PC-9 (cell line): ENCODE results near the gene ABHD4. TPM values are rescaled to one million over a fixed set of nuclear protein-coding genes. Genes with fewer than 3 reads are reported as not detected.

Source experiments
- Bru-seq: library from RNA; stranded (reverse); fragments of 400-500 nt; gene quantifications from one replicate; lab custom pipeline; 2021; lab: Mats Ljungman, UMichigan
- BruChase-seq, 2 experiments: library from RNA; stranded (reverse); fragments of 400-500 nt; gene quantifications; one replicate each; lab custom pipeline; 2021; lab: Mats Ljungman, UMichigan
- BruUV-seq: library from RNA; stranded (reverse); fragments of 400-500 nt; replicated peaks from 2 replicates; lab custom pipeline; 2021; lab: Mats Ljungman, UMichigan
- CTCF ChIA-PET: fragments of 300-600 bp; sonication (Branson Sonifier 250); formaldehyde crosslinking; loops from one replicate; lab custom pipeline; 2022; ENCODE audit warnings: antibody characterized with exemption; lab: Charles Lee
- POLR2A ChIA-PET: fragments of 300-600 bp; sonication (Branson Sonifier 250); formaldehyde crosslinking; loops from one replicate; lab custom pipeline; 2022; ENCODE audit warnings: antibody characterized with exemption; ENCODE audit not compliant: unreplicated experiment; lab: Charles Lee
- DNase-seq, 2 experiments: peaks; one replicate each; pipeline versions ENCODE4 v3.0.0 to v3.0.0-alpha.2; 2015 to 2022; ENCODE audit warnings: mixed read lengths in 1 of 2
- H2AFZ ChIP-seq: fragments of 200-600 bp; sonication (generic); 2 replicates; pipeline ENCODE4 v1.8.1; 2017; ENCODE audit warnings: antibody characterized with exemption
- H3F3A ChIP-seq: fragments of 200-600 bp; sonication (generic); 2 replicates; pipeline ENCODE4 v1.8.1; 2017; ENCODE audit warnings: antibody characterized with exemption, mild to moderate bottlenecking, low read depth; ENCODE audit not compliant: insufficient read depth
- H3K27ac ChIP-seq: fragments of 200-600 bp; sonication (generic); 2 replicates; pipeline ENCODE4 v1.6.1; 2016; ENCODE audit warnings: mixed run types
- H3K27me3 ChIP-seq: fragments of 200-600 bp; sonication (generic); 2 replicates; pipeline ENCODE4 v1.6.1; 2016; ENCODE audit warnings: low read depth, mixed run types; ENCODE audit not compliant: insufficient read depth
- H3K36me3 ChIP-seq: fragments of 200-600 bp; sonication (generic); 2 replicates; pipeline ENCODE4 v1.6.1; 2016; ENCODE audit warnings: low read depth, mixed run types
- H3K4me1 ChIP-seq: fragments of 200-600 bp; sonication (generic); replicated peaks from 2 replicates; pipeline ENCODE4 v1.6.1; 2016; ENCODE audit warnings: mixed run types; ENCODE audit not compliant: insufficient read depth
- H3K4me2 ChIP-seq: fragments of 200-600 bp; sonication (generic); 2 replicates; pipeline ENCODE4 v1.6.1; 2017; ENCODE audit warnings: mixed run types
- H3K4me3 ChIP-seq: fragments of 200-600 bp; sonication (generic); 2 replicates; pipeline ENCODE4 v1.6.1; 2016; ENCODE audit warnings: mixed run types
- H3K79me2 ChIP-seq: fragments of 200-600 bp; sonication (generic); 2 replicates; pipeline ENCODE4 v1.6.1; 2017; ENCODE audit warnings: low read depth, mixed run types
- H3K9me2 ChIP-seq: fragments of 200-600 bp; sonication (generic); 2 replicates; pipeline ENCODE4 v1.8.1; 2017; ENCODE audit warnings: mild to moderate bottlenecking; ENCODE audit not compliant: insufficient read depth
- H3K9me3 ChIP-seq: fragments of 200-600 bp; sonication (generic); 2 replicates; pipeline ENCODE4 v1.8.1; 2016; ENCODE audit warnings: low read depth; ENCODE audit not compliant: insufficient read depth
- H4K20me1 ChIP-seq: fragments of 200-600 bp; sonication (generic); 2 replicates; pipeline ENCODE4 v1.8.1; 2017; ENCODE audit not compliant: insufficient read depth
- CTCF ChIP-seq: fragments of 200-600 bp; sonication (generic); conservative IDR thresholded peaks from 2 replicates; pipeline ENCODE4 v1.6.1; 2017; ENCODE audit warnings: mixed run types, antibody characterized with exemption, mild to moderate bottlenecking, moderate library complexity
- EZH2 ChIP-seq: fragments of 200-600 bp; sonication (generic); IDR thresholded peaks from 2 replicates; pipeline ENCODE4 v1.8.0; 2017; ENCODE audit warnings: antibody characterized with exemption, low read depth
- intact Hi-C: fragments of 100-400 bp; cut with micrococcal nuclease; formaldehyde crosslinking; loops from one replicate; pipeline ENCODE4 v1.10.0; 2022; ENCODE audit not compliant: unreplicated experiment
- long read RNA-seq: library from polyadenylated mRNA; stranded (forward); transcript quantifications from one replicate; pipeline ENCODE4 v2.0.0, GENCODE V29; 2022
- total RNA-seq: library from RNA; stranded (reverse); gene quantifications from 2 replicates; pipeline ENCODE4 v1.2.3, GENCODE V29; 2021

ABHD4 gene
- total RNA-seq, result 62.1 and 83.2 TPM in 2 replicates
- Bru-seq, nascent RNA, result percentile 93 among the genes with signal in this experiment
- percentile 92 among the genes with signal in this experiment for BruChase-seq, experiment 1, labeled RNA remaining after a 2-hour chase
- percentile 94 among the genes with signal in this experiment for BruChase-seq, experiment 2, labeled RNA remaining after a 6-hour chase
- long read RNA-seq, transcript ABHD4-203 (7 exons, 3,366 nt), result major isoform, 67 of 93 reads
- long read RNA-seq, partial matches to known transcripts, result 9 of 93 reads
- long read RNA-seq, other reads (novel, unspliced or antisense), result 17 of 93 reads

GRCh38 chr14:22598099-22598895, at the start of gene ABHD4:
TSS of gene ABHD4 (plus strand) at chr14:22598300. CDS start at chr14:22598307, 7 bp downstream.
- H4K20me1 ChIP-seq, result no peaks in the 10 kb centered on the region
- peak within 1 kb of the TSS; percentile 100 for H3K4me2 ChIP-seq
- H3K9me3 ChIP-seq, result no peaks in the 10 kb centered on the region
- H3K36me3 ChIP-seq, result peaks cover 25% of the 10 kb centered on the region
- H3K4me3 ChIP-seq, result peak within 1 kb of the TSS; percentile 93
- peaks cover 37% of the 10 kb centered on the region for H3K79me2 ChIP-seq
- DNase-seq, result peak; percentile 46 to 67
- H3F3A ChIP-seq, result peaks cover 43% of the 10 kb centered on the region
- H3K4me1 ChIP-seq, result peaks cover 64% of the 10 kb centered on the region
- BruUV-seq, result TSS peak; percentile 90
- no peaks in the 10 kb centered on the region for H3K27me3 ChIP-seq
- ChIA-PET CTCF (interaction anchor here (1.1 kb wide), 1 partner anchor 9 kb away, joined by 4 read pairs; no protein-coding TSS in a partner anchor), POLR2A (interaction anchor here (0.6 to 2.2 kb wide), 6 partner anchors 9 to 1128 kb away, joined by 3 to 23 read pairs (median 5); partner anchors contain the start of genes DAD1 and SLC7A7)
- no peaks in the 10 kb centered on the region for H3K9me2 ChIP-seq
- peak within 1 kb of the TSS; percentile 88 for H2AFZ ChIP-seq
- TF ChIP-seq CTCF, result no peak
- TF ChIP-seq EZH2, result no peak
- H3K27ac ChIP-seq, result peak within 1 kb of the TSS; percentile 93
- intact Hi-C loops, result no loop called here

GRCh38 chr14:22549324-22549962, 48.7 kb upstream of the ABHD4 start:
- Histone ChIP-seq H3K4me1 (no peaks in the 10 kb centered on the region), H3K4me3 (no peak overlapping the region), H3K9me3 (no peaks in the 10 kb centered on the region), H3F3A (no peaks in the 10 kb centered on the region), H3K36me3 (no peaks in the 10 kb centered on the region), H3K9me2 (no peaks in the 10 kb centered on the region), H2AFZ (no peak overlapping the region), H3K27ac (no peak overlapping the region), H4K20me1 (no peaks in the 10 kb centered on the region), H3K27me3 (no peaks in the 10 kb centered on the region), H3K79me2 (no peaks in the 10 kb centered on the region), H3K4me2 (no peak overlapping the region)
- no TSS peak for BruUV-seq
- CTCF ChIA-PET, result interaction anchor here (0.6 kb wide), 1 partner anchor 654 kb away, joined by 4 read pairs; no protein-coding TSS in a partner anchor
- no peak for TF ChIP-seq EZH2
- no peak for TF ChIP-seq CTCF
- POLR2A ChIA-PET, result no interaction called here
- DNase-seq, result no peak
- intact Hi-C loops, result no loop called here
